Muscle of leg (tissue), 11 donors: ENCODE measurements around the gene SSX3. TPM values are rescaled to one million over a fixed set of nuclear protein-coding genes. Genes with fewer than 3 reads are reported as not detected.

Experiments
- DNase-seq: peaks from one replicate; pipeline ENCODE4 v3.0.0; 2013
- H3K27ac ChIP-seq: one replicate; pipeline ENCODE4 v1.5.1; 2013; ENCODE audit warnings: mild to moderate bottlenecking, low read length, control low read depth
- H3K27me3 ChIP-seq: one replicate; pipeline ENCODE4 v1.6.1; 2013; ENCODE audit warnings: low read length; ENCODE audit not compliant: control insufficient read depth, insufficient read depth
- H3K36me3 ChIP-seq: one replicate; pipeline ENCODE4 v1.6.1; 2013; ENCODE audit warnings: low read length; ENCODE audit not compliant: control insufficient read depth, insufficient read depth
- H3K4me1 ChIP-seq: one replicate; pipeline ENCODE4 v1.6.1; 2013; ENCODE audit warnings: low read length; ENCODE audit not compliant: control insufficient read depth, insufficient read depth
- H3K4me3 ChIP-seq: one replicate; pipeline ENCODE4 v1.5.1; 2013; ENCODE audit warnings: low read length, control low read depth
- H3K9me3 ChIP-seq: replicated peaks from 2 replicates; pipeline ENCODE4 v1.6.1; 2013; ENCODE audit warnings: low read depth, low read length; ENCODE audit not compliant: control insufficient read depth
- WGBS: methylation state at CpG from one replicate; pipeline ENCODE4 v1.1.5; 2013; ENCODE audit warnings: missing lambda C conversion rate; ENCODE audit not compliant: insufficient coverage; 5-methylcytosine and 5-hydroxymethylcytosine counted together
- polyA plus RNA-seq, 8 donors: library from polyadenylated mRNA; unstranded; fragments of 120-200 nt; gene quantifications; one replicate each; pipeline versions ENCODE4 v1.2.1 to v1.2.3, GENCODE V29; 2013; ENCODE audit warnings: inconsistent platforms in 1 of 8, low replicate concordance in 1 of 8; ENCODE audit not compliant: insufficient read length in 8 of 8, insufficient read depth in 1 of 8
- total RNA-seq: library from RNA; stranded (reverse); fragments of 120-200 nt; gene quantifications from one replicate; pipeline ENCODE4 v1.2.4, GENCODE V29; 2013

SSX3 gene
- total and polyA plus RNA-seq, 9 donors: not detected

- H3K4me1 ChIP-seq: no peaks in the 10 kb centered on the region
- no peak overlapping the region for H3K4me3 ChIP-seq
- DNase-seq: no peak
- H3K27ac ChIP-seq: no peak overlapping the region
- 88% methylated on average over 9 of the region's 11 CpGs for WGBS
- no peaks in the 10 kb centered on the region for H3K36me3 ChIP-seq
- H3K9me3 ChIP-seq: no peaks in the 10 kb centered on the region
- no peaks in the 10 kb centered on the region for H3K27me3 ChIP-seq
Measured at GRCh38 chrX:48306175-48306574, 50.3 kb downstream of the SSX3 start.

Other genes starting within 250 kb of the SSX3 start
- gene SPACA5B, start 226.1 kb downstream of the SSX3 start, total RNA-seq: not detected
- not detected for gene SPACA5B, start 226.1 kb downstream of the SSX3 start, polyA plus RNA-seq
- not detected for gene SSX5, start 159.9 kb downstream of the SSX3 start, total RNA-seq
- not detected for gene SSX5, start 159.9 kb downstream of the SSX3 start, polyA plus RNA-seq
- not detected for gene SSX1, start 101.3 kb downstream of the SSX3 start, total RNA-seq
- gene SSX1, start 101.3 kb downstream of the SSX3 start, polyA plus RNA-seq: under 1 TPM in 1 of 8 donors, not detected in 7; 0.10 TPM
- not detected for gene SSX4, start 26.8 kb upstream of the SSX3 start, total RNA-seq
- not detected for gene SSX4, start 26.8 kb upstream of the SSX3 start, polyA plus RNA-seq
- gene SSX4B, start 55.3 kb upstream of the SSX3 start, total RNA-seq: not detected
- not detected for gene SSX4B, start 55.3 kb upstream of the SSX3 start, polyA plus RNA-seq
- 4.2 TPM for gene SLC38A5, start 113.6 kb upstream of the SSX3 start, total RNA-seq
- 10 to 100 TPM in 1 of 8 donors, 1 to 10 TPM in 7; 5.9 to 12.2 (median 8.4) TPM for gene SLC38A5, start 113.6 kb upstream of the SSX3 start, polyA plus RNA-seq
- 28.2 TPM for gene FTSJ1, start 119.5 kb upstream of the SSX3 start, total RNA-seq
- 10 to 100 TPM; 24.0 to 34.3 (median 26.0) TPM for gene FTSJ1, start 119.5 kb upstream of the SSX3 start, polyA plus RNA-seq
- 2.6 TPM for gene PORCN, start 152.3 kb upstream of the SSX3 start, total RNA-seq
- 1 to 10 TPM; 3.3 to 4.7 (median 3.7) TPM for gene PORCN, start 152.3 kb upstream of the SSX3 start, polyA plus RNA-seq
- gene EBP, start 165.1 kb upstream of the SSX3 start, total RNA-seq: 23.3 TPM
- 10 to 100 TPM; 16.6 to 25.0 (median 19.6) TPM for gene EBP, start 165.1 kb upstream of the SSX3 start, polyA plus RNA-seq
- 3.9 TPM for gene TBC1D25, start 183.0 kb upstream of the SSX3 start, total RNA-seq
- gene TBC1D25, start 183.0 kb upstream of the SSX3 start, polyA plus RNA-seq: 10 to 100 TPM in 2 of 8 donors, 1 to 10 TPM in 6; 6.9 to 10.8 (median 9.1) TPM
- gene RBM3, start 217.8 kb upstream of the SSX3 start, total RNA-seq: 232 TPM
- gene RBM3, start 217.8 kb upstream of the SSX3 start, polyA plus RNA-seq: 100 to 1,000 TPM; 338 to 414 (median 371) TPM
- 99.1 TPM for gene WDR13, start 240.8 kb upstream of the SSX3 start, total RNA-seq
- gene WDR13, start 240.8 kb upstream of the SSX3 start, polyA plus RNA-seq: 100 to 1,000 TPM in 4 of 8 donors, 10 to 100 TPM in 4; 85.8 to 128 (median 101) TPM